Keratinocyte (primary cell): ENCODE results near the gene IQSEC3.

Experiments used
- CTCF ChIP-seq, 3 experiments: IDR thresholded peaks in 1 of 3; conservative IDR thresholded peaks in 1 of 3; optimal IDR thresholded peaks in 1 of 3; 2 replicates in 2 of 3; 3 replicates in 1 of 3; pipeline versions ENCODE3 to v1.5.1; 2011; ENCODE audit warnings: low read length in 3 of 3, mild to moderate bottlenecking in 3 of 3, moderate library complexity in 2 of 3, control low read depth in 1 of 3, inconsistent platforms in 1 of 3; ENCODE audit not compliant: insufficient read depth in 2 of 3; ENCODE audit errors: extremely low read depth in 1 of 3
- EZH2 ChIP-seq: IDR thresholded peaks from one replicate; pipeline ENCODE4 v1.6.1; 2012; ENCODE audit warnings: inconsistent platforms, mild to moderate bottlenecking, low read length, moderate library complexity

GRCh38 chr12:190881-191280 is 124.3 kb downstream of the IQSEC3 start:
- TF ChIP-seq CTCF (optimal IDR thresholded peaks at IDR 0.05 in 1 of 3, IDR thresholded peaks at IDR 0.05 in 1 of 3, conservative IDR thresholded peaks at IDR 0.05 in 1 of 3; ENCODE audit: extremely low read depth in 1 of 3, insufficient read depth in 2 of 3, low read length in 3 of 3): no peak
- no peak for TF ChIP-seq EZH2
